GM18511 (cell line): ENCODE results near the gene ZFHX2.

Source experiments
- ATAC-seq: cut with Tn5 transposase; IDR thresholded peaks from one replicate; pipeline ENCODE4 v1.9.1; 2021; ENCODE audit warnings: mild to moderate bottlenecking, moderate library complexity; ENCODE audit not compliant: unreplicated experiment

ZFHX2 gene

GRCh38 chr14:23523229-23524016, 28.1 kb downstream of the ZFHX2 start:
- no peak for ATAC-seq

- no peak for ATAC-seq
Observed at GRCh38 chr14:23522643-23523198, 28.8 kb downstream of the ZFHX2 start.

GRCh38 chr14:23521785-23522640, 29.6 kb downstream of the ZFHX2 start:
- no peak for ATAC-seq

- ATAC-seq: no peak
Observed at GRCh38 chr14:23520899-23521533, 30.5 kb downstream of the ZFHX2 start.

GRCh38 chr14:23518709-23519108, 32.9 kb downstream of the ZFHX2 start:
- no peak for ATAC-seq

- no peak for ATAC-seq
Observed at GRCh38 chr14:23517650-23518326, 33.8 kb downstream of the ZFHX2 start.

- ATAC-seq: no peak
Observed at GRCh38 chr14:23514644-23514957, 37.0 kb downstream of the ZFHX2 start.

- ATAC-seq: no peak
Observed at GRCh38 chr14:23513818-23514643, 37.5 kb downstream of the ZFHX2 start.

- no peak for ATAC-seq
Observed at GRCh38 chr14:23513005-23513817, 38.4 kb downstream of the ZFHX2 start.

GRCh38 chr14:23512156-23512555, 39.4 kb downstream of the ZFHX2 start:
- no peak for ATAC-seq

GRCh38 chr14:23494223-23494622, 57.3 kb downstream of the ZFHX2 start:
- no peak for ATAC-seq

- ATAC-seq: no peak
Observed at GRCh38 chr14:23492618-23493272, 58.8 kb downstream of the ZFHX2 start.

GRCh38 chr14:23487216-23487615, 64.3 kb downstream of the ZFHX2 start:
- no peak for ATAC-seq

- ATAC-seq: no peak
Observed at GRCh38 chr14:23486036-23486435, 65.5 kb downstream of the ZFHX2 start.

GRCh38 chr14:23485326-23485725, 66.2 kb downstream of the ZFHX2 start:
- no peak for ATAC-seq

- no peak for ATAC-seq
Observed at GRCh38 chr14:23483236-23483854, 68.2 kb downstream of the ZFHX2 start.

- ATAC-seq: no peak
Observed at GRCh38 chr14:23482823-23483148, 68.8 kb downstream of the ZFHX2 start.
